GM12865 (cell line): ENCODE measurements around the gene PTPRS.

Experiments used
- DNase-seq: peaks from one replicate; pipeline ENCODE4 v3.0.0; 2010; ENCODE audit warnings: low read depth
- H3K4me3 ChIP-seq: 2 replicates; pipeline ENCODE4 v1.5.1; 2011; ENCODE audit warnings: mild to moderate bottlenecking, low read depth, low read length, control low read depth
- CTCF ChIP-seq: IDR thresholded peaks from 2 replicates; pipeline ENCODE4 v1.5.1; 2011; ENCODE audit warnings: low read length, control low read depth, low read depth, inconsistent platforms; ENCODE audit not compliant: insufficient read depth; ENCODE audit errors: missing control alignments

PTPRS gene

GRCh38 chr19:5361407-5361806 is 20.8 kb upstream of the PTPRS start:
- no peak overlapping the region for H3K4me3 ChIP-seq
- no peak for TF ChIP-seq CTCF
- DNase-seq, result no peak

- no peak for DNase-seq
- TF ChIP-seq CTCF, result no peak
- H3K4me3 ChIP-seq, result no peak overlapping the region
These were observed 19.6 kb upstream of the PTPRS start for GRCh38 chr19:5360003-5360780.

DNA sequence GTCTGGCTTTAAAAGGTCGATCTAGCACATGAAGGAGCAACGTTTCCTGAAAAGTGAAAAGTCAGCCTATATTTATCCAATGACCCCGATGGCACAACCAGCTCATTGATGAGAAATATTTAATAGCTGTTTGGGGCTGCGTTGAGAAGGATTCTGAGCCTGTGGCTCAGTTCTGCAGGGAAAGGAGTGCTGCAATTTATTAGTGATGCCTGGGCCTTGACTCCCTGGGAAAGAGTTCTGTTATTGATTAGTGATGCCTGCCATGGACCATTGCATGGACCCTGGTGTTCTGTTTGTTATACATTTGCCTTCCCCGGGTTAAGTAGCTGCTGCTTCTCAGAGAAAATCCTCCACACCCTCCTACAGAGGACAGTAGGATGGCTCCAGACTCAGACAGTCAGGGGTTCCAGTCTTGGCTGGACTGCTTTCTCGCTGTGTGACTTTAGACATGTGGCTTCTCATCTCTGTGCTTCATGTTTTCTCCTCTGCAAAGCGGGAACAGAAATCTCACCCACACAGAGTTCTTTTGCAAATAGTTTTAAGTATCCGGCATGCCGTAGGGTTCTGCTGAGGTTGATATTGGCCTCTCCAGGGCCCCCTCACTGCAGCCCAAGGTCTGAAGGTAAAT is 17.7 kb upstream of the PTPRS start:
- no peak for TF ChIP-seq CTCF
- no peak overlapping the region for H3K4me3 ChIP-seq
- no peak for DNase-seq

DNA sequence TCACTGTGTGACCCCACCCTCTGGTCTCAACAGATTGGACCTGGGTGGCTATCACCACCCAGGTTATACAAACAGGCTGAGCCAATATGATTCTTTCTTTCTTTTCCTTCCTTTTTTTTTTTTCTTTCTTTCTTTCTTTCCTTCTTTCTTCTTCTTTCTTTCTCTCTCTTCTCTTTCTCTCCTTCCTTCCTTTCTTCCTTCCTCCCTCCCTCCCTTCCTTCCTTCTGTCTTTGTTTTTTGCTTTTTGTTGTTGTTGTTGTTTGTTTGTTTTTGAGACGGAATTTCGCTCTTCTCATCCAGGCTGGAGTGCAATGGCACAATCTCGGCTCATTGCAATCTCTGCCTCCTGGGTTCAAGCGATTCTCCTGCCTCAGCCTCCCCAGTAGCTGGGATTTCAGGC is 17.0 kb upstream of the PTPRS start:
- no peak overlapping the region for H3K4me3 ChIP-seq
- TF ChIP-seq CTCF, result no peak

GRCh38 chr19:5356918-5357317 is 16.3 kb upstream of the PTPRS start:
- TF ChIP-seq CTCF, result no peak
- no peak for DNase-seq
- no peak overlapping the region for H3K4me3 ChIP-seq

More for the DNA sequence above, 17.0 kb upstream of the PTPRS start:
- no peak for DNase-seq

GRCh38 chr19:5356428-5356827 is 15.8 kb upstream of the PTPRS start:
- no peak for TF ChIP-seq CTCF
- DNase-seq, result no peak
- no peak overlapping the region for H3K4me3 ChIP-seq
